Bronchial epithelial cell (primary cell): Measurements from ENCODE around the gene NMUR1. TPM values are rescaled to one million over a fixed set of nuclear protein-coding genes. Genes with fewer than 3 reads are reported as not detected.

Experiments
- DNase-seq: peaks from one replicate; pipeline ENCODE4 v3.0.0-alpha.2; 2010; ENCODE audit warnings: low read depth
- FAIRE-seq: peaks from 2 replicates; lab custom pipeline; 2011; peaks lifted over from hg19 to GRCh38; lab: Jason Lieb, UNC
- H3K27me3 ChIP-seq: 2 replicates; pipeline ENCODE4 v1.5.1; 2011; ENCODE audit warnings: low read length; ENCODE audit not compliant: control insufficient read depth, insufficient read depth
- H3K36me3 ChIP-seq: 2 replicates; pipeline ENCODE4 v1.5.1; 2011; ENCODE audit warnings: low read length; ENCODE audit not compliant: control insufficient read depth, insufficient read depth
- H3K4me3 ChIP-seq: 2 replicates; pipeline ENCODE4 v1.5.1; 2011; ENCODE audit warnings: mild to moderate bottlenecking, low read depth, low read length, control low read depth
- CTCF ChIP-seq: IDR thresholded peaks from 2 replicates; pipeline ENCODE4 v1.5.1; 2011; ENCODE audit warnings: mild to moderate bottlenecking, moderate library complexity, low read length, control low read depth, inconsistent platforms; ENCODE audit not compliant: insufficient read depth, severe bottlenecking
- total RNA-seq: library from RNA; depleted of rRNA; stranded (reverse); fragments of >200 nt; gene quantifications from 2 replicates; pipeline ENCODE4 v1.2.1, GENCODE V29; 2014

Gene NMUR1
- total RNA-seq, 1 donor from 2014 or later = not detected

GRCh38 chr2:231531883-231532755 lies 1.9 kb upstream of the NMUR1 start:
- no peak for TF ChIP-seq CTCF
- H3K27me3 ChIP-seq = peaks cover 6% of the 10 kb centered on the region
- H3K36me3 ChIP-seq = no peaks in the 10 kb centered on the region
- no peak overlapping the region for H3K4me3 ChIP-seq
- FAIRE-seq = peak; percentile 76
- DNase-seq = no peak

GRCh38 chr2:231531466-231531865 lies 1.2 kb upstream of the NMUR1 start:
- Histone ChIP-seq H3K27me3 (peaks cover 6% of the 10 kb centered on the region), H3K36me3 (no peaks in the 10 kb centered on the region)
- FAIRE-seq = no peak

GRCh38 chr2:231528636-231529030 lies 1.6 kb downstream of the NMUR1 start:
- Histone ChIP-seq H3K36me3 (no peaks in the 10 kb centered on the region), H3K27me3 (peaks cover 6% of the 10 kb centered on the region), H3K4me3 (no peak overlapping the region)
- no peak for TF ChIP-seq CTCF
- peak; percentile 32 for FAIRE-seq
- no peak for DNase-seq

More at GRCh38 chr2:231531466-231531865, 1.2 kb upstream of the NMUR1 start:
- DNase-seq = no peak
- no peak overlapping the region for H3K4me3 ChIP-seq
- no peak for TF ChIP-seq CTCF

GRCh38 chr2:231527955-231528635 lies 2.1 kb downstream of the NMUR1 start:
- Histone ChIP-seq H3K4me3 (no peak overlapping the region), H3K36me3 (no peaks in the 10 kb centered on the region), H3K27me3 (peaks cover 6% of the 10 kb centered on the region)
- TF ChIP-seq CTCF = no peak
- DNase-seq = no peak
- no peak for FAIRE-seq

- Histone ChIP-seq H3K36me3 (no peaks in the 10 kb centered on the region), H3K27me3 (peaks cover 6% of the 10 kb centered on the region), H3K4me3 (no peak overlapping the region)
- FAIRE-seq (no peak), DNase-seq (no peak)
- TF ChIP-seq CTCF = no peak
Measured at GRCh38 chr2:231527091-231527395, 3.2 kb downstream of the NMUR1 start.
